NT2/D1 (cell line): ENCODE results near the gene DNAI2.

ENCODE experiments used
- SUZ12 ChIP-seq: IDR thresholded peaks from 2 replicates; pipeline ENCODE4 v1.6.1; 2011; ENCODE audit not compliant: insufficient read length, insufficient read depth; ENCODE audit errors: extremely low read depth
- YY1 ChIP-seq: IDR thresholded peaks from 2 replicates; pipeline ENCODE4 v1.6.1; 2011; ENCODE audit not compliant: insufficient read length, insufficient read depth
- ZNF274 ChIP-seq: IDR thresholded peaks from 2 replicates; pipeline ENCODE4 v1.6.1; 2011; ENCODE audit warnings: mild to moderate bottlenecking, low read depth, low read length

- TF ChIP-seq YY1 (no peak), ZNF274 (no peak), SUZ12 (no peak)
Observed at GRCh38 chr17:74260525-74260850, 13.5 kb upstream of the DNAI2 start.
